ENCODE results near the gene SLC44A1.
"Not testable (repeated sequence)": the region's sequence is repeated elsewhere in the genome, so short reads cannot be mapped to it uniquely, and the experiment has no call there.

SLC44A1 gene

GRCh38 chr9:105242557-105242956 lies 1.9 kb upstream of the SLC44A1 start:
- no peak for DNase-seq (ENCODE audit: low read depth)

- DNase-seq (ENCODE audit: low read depth) = peak; percentile 67
Measured at GRCh38 chr9:105243015-105243686, 1.3 kb upstream of the SLC44A1 start.

GRCh38 chr9:105244734-105245028 lies 230 bp downstream of the SLC44A1 start:
- DNase-seq (ENCODE audit: low read depth) = no peak

- DNase-seq (ENCODE audit: low read depth) = no peak
Measured at GRCh38 chr9:105245029-105245890, 809 bp downstream of the SLC44A1 start.

- no peak for DNase-seq (ENCODE audit: low read depth)
Measured at GRCh38 chr9:105245891-105246161, 1.4 kb downstream of the SLC44A1 start.

GRCh38 chr9:105246656-105247173 lies 2.3 kb downstream of the SLC44A1 start:
- DNase-seq (ENCODE audit: low read depth) = no peak

GRCh38 chr9:105248691-105249090 lies 4.2 kb downstream of the SLC44A1 start:
- DNase-seq (ENCODE audit: low read depth) = no peak

- no peak for DNase-seq (ENCODE audit: low read depth)
Measured at GRCh38 chr9:105251133-105251532, 6.7 kb downstream of the SLC44A1 start.

- DNase-seq (ENCODE audit: low read depth) = no peak
Measured at GRCh38 chr9:105251733-105252404, 7.4 kb downstream of the SLC44A1 start.

- DNase-seq (ENCODE audit: low read depth) = no peak
Measured at GRCh38 chr9:105252405-105252756, 7.9 kb downstream of the SLC44A1 start.

GRCh38 chr9:105254226-105254625 lies 9.8 kb downstream of the SLC44A1 start:
- no peak for DNase-seq (ENCODE audit: low read depth)

GRCh38 chr9:105255421-105255820 lies 11.0 kb downstream of the SLC44A1 start:
- DNase-seq (ENCODE audit: low read depth) = no peak

GRCh38 chr9:105256569-105256968 lies 12.1 kb downstream of the SLC44A1 start:
- DNase-seq (ENCODE audit: low read depth) = not testable (repeated sequence)

- no peak for DNase-seq (ENCODE audit: low read depth)
Measured at GRCh38 chr9:105257809-105258208, 13.4 kb downstream of the SLC44A1 start.

GRCh38 chr9:105258225-105258737 lies 13.8 kb downstream of the SLC44A1 start:
- DNase-seq (ENCODE audit: low read depth) = no peak

- no peak for DNase-seq (ENCODE audit: low read depth)
Measured at GRCh38 chr9:105259274-105259673, 14.8 kb downstream of the SLC44A1 start.

- no peak for DNase-seq (ENCODE audit: low read depth)
Measured at GRCh38 chr9:105259731-105260612, 15.5 kb downstream of the SLC44A1 start.

- DNase-seq (ENCODE audit: low read depth) = no peak
Measured at GRCh38 chr9:105262497-105262896, 18.0 kb downstream of the SLC44A1 start.

- DNase-seq (ENCODE audit: low read depth) = no peak
Measured at GRCh38 chr9:105264380-105264779, 19.9 kb downstream of the SLC44A1 start.

GRCh38 chr9:105268254-105268653 lies 23.8 kb downstream of the SLC44A1 start:
- DNase-seq (ENCODE audit: low read depth) = not testable (repeated sequence)

GRCh38 chr9:105269593-105269992 lies 25.1 kb downstream of the SLC44A1 start:
- no peak for DNase-seq (ENCODE audit: low read depth)

- DNase-seq (ENCODE audit: low read depth) = no peak
Measured at GRCh38 chr9:105270711-105271110, 26.3 kb downstream of the SLC44A1 start.
